Activated CD4-positive, CD25-positive, alpha-beta regulatory T cell (primary cell): ENCODE measurements around the gene INTS6.

ENCODE experiments used
- DNase-seq, 4 experiments: peaks; one replicate each; lab custom pipeline; 2025; lab: John Stamatoyannopoulos, UW

Gene INTS6

GRCh38 chr13:51346397-51346796, 106.4 kb downstream of the INTS6 start:
- DNase-seq: peak in 1 of 4 experiments; percentile 2

- DNase-seq: no peak
These were observed 109.4 kb downstream of the INTS6 start for GRCh38 chr13:51343475-51343874.

DNA sequence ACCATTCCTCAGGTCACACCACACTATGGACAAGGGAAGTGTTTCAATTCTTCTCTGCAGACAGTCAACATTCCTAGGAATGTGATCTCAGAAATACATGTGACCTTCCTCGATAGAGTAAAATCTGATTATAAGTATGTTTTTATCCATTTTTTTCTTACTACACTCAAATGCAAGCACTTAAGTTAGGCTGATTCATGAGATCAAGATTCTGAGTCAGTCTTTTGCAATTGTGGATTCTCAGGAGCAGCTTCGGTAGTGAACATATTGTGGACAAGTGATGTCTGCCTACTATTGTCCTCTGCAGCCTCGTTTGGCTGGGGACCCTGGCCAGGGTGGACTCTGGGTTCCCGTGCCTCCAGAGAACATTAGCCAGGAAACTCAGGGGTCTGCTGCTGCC, 110.1 kb downstream of the INTS6 start:
- no peak for DNase-seq

GRCh38 chr13:51341791-51342190, 111.0 kb downstream of the INTS6 start:
- DNase-seq: no peak

DNA sequence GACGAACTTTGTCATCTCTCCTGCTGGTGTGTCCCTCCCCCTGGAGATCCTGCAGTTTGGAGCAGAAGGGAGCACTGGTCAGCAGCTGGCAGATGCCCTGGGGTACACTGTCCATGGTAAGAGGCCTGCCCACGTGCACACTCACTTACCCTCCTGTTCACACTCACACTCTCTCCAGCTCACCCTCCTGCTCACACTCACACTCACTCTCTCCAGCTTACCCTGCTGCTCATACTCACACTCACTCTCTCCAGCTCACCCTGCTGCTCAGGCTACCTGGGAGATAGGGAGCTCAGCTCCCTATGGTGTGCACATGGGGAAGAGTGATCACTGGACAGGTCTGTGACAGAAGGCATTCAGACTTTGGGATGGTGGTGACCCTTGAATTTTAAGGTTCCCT, 111.6 kb downstream of the INTS6 start:
- DNase-seq: no peak

DNA sequence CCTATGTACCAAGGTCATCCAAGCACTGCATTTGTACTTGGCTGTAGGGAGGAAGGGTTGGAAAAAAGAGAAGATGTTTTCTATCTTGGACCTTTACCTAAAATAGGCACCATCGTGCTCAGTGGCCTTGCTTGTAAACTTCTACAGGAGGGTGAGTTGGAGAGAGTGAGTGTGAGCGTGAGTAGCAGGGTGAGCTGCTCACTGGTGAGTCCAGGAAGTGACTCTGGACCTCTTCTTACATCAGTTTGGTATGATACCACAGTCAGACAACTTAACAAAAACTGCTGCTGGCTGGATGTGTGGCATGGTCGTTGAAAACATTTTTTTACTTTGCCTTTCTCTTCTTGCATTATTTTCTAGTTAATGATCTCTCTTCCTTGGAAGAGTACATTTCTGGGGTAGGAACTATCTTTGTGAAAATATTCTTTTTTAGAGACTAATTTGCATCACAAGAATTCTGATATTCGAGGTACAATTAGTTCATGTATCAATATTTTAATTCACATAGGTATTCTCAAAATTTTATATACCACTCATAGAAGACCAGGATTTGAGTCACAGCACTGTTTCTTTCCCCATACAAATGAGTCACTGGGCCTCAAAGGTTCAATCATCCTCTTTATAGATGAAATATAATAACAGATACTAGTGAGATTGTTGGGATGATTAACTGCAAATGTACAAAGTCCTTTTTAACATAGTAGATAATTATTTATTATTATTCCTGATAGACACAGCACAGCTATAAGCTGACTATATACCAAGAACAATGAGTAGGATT, 112.7 kb downstream of the INTS6 start:
- DNase-seq: no peak

DNA sequence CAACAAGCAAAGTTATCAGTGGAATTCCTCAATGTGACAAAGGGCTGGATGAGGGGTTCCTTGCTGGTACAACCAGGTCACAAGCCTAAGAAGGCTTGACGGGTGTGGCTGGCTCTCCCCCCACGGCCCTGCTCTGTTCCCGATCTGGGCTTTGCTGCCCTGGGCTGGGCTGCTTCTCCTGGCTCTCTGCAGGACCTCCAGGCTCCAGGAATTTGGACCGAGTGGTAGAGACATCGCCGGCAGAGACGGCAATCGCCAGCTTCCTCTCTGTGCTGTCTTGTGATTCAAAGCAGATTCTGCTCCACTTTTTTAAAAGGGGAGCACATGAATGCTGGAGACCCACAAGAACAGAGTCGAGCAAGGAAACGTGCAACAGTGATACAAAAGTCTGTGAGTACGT, 113.5 kb downstream of the INTS6 start, which contains the start of gene SERPINE3:
TSS of gene SERPINE3 (plus strand) at position 338 of the 400 bp plus-strand sequence. CDS start 1,401 bp downstream, outside the sequence.
- DNase-seq: no peak

DNA sequence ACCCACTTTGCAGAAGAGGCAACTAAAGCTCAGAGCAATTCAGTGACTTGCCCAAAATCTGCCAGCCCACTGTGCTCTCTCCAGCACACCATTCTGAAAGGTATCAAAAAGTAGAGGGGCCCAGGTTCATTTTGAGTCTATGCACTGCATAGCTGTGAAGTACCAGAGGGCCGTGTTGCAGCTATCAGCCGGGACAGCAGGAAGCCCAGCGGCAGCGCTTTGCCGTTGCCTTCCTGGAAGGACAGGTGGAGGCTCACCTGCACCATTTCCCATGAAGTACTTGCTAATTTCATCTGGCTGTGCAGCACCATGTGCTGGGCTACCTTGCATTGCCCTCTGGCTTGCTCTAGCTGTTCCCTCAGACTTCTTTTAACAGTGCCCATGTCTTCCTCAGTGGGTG, 116.1 kb downstream of the INTS6 start:
- no peak for DNase-seq

DNA sequence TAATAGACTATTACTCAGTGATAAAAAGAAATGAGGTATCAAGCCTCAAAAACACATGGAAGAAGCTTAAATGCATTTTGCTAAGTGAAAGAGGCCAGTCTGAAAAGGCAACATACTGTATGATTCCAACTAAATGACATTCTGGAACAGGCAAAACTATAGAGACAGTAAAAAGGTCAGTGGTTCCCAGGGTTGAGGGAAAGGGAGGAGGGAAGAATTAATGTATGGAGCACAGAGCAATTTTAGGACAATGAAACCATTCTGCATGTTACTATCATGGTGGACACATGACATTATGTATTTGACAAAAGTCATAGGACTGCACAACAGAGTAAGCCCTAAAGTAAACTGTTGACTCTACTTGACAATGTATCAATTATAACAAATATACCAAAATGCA, 119.0 kb downstream of the INTS6 start:
- DNase-seq: no peak

GRCh38 chr13:51333421-51333820, 119.4 kb downstream of the INTS6 start:
- no peak for DNase-seq

DNA sequence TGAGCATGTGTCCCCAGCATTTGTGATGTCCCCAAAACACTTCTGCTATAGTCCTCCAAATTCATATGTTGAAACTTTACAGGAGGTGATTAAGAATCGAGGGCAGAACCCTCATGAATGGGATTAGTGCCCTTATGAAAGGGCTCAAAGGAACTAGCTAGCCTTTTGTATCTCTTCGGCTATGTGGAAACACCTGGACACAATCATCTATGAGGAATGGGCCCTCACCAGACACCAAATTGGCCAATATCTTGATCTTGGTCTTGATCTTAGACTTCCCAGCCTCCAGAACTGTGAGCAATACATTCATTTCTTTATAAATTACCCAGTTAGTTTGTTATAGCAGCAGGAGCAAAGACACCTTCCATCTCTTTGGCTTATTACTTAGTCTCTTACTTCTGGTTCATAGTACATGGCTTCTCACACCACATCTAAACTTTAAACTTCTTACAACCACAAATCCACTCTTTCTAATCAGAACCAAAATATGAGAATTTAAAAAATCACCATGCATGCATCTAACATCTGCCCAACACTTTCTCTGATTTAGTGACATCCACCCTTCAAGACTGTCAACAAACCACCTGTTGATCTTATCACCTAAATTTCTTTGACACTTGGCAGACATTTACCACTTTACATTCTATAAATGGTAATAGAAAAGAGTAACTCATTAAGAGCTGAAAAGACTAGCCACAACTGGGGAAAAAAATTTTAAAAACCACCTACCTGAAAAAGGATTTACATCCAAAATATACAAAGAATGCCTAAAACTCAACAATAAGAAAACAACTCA, 120.1 kb downstream of the INTS6 start:
- DNase-seq: no peak

GRCh38 chr13:51331354-51331861, 121.4 kb downstream of the INTS6 start:
- no peak for DNase-seq

DNA sequence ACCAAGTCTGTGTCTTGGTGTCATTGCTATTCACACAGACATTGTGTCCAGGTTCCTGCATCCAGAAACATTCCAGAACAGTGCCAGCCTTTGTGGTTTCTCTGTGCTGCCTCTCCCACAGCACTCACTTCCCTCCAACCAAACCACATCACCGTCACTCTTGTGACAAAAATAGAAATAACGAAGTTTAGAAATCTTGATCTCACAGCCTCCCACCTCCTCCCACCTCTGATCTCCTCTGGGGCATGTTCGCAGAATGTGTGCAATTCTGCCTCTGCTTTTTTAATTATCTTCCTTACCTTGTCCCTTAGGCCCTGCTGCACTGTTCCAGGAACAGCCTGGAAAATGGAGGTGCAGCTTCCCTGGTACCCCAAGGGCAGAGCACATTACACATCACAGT, 122.0 kb downstream of the INTS6 start:
- no peak for DNase-seq

GRCh38 chr13:51329606-51330005, 123.2 kb downstream of the INTS6 start:
- DNase-seq: no peak

DNA sequence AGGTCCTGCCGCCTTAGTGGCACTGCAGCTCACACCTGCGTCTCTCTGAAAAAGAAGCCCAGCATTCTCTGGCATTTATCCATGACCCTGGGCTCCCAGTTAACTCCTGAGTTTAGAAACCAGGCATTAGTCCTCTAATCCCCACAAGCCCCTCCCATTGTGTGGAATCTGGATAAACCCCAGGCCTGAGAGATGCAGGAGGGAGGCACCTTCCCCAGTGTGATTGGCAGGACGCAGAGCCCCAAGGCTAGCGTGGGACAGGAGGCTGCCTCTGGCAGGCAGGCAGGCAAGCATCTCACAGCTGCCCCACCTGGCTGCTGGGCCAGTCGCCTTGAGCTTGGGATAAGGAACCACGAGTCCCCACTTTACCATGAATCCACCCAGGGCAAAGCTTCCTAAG, 124.3 kb downstream of the INTS6 start:
- DNase-seq: no peak

GRCh38 chr13:51327961-51328360, 124.9 kb downstream of the INTS6 start:
- no peak for DNase-seq

DNA sequence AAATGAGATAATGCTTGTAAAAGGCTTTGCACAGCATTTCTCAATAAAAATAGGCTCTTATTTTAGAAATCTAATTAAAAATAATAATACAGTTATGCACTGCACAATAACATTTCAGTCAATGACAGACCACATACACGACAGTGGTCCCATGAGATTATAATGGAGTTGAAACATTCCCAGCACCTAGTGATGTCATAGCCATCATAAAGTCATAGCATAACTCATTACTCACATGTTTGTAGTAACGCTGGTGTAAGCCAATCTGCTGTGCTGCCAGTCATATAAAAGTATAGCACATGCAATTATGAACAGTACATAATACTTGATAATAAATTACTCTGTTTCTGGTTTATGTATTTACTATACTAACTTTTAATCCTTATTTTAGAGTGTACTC, 126.1 kb downstream of the INTS6 start:
- no peak for DNase-seq

GRCh38 chr13:51325837-51326236, 127.0 kb downstream of the INTS6 start:
- no peak for DNase-seq

DNA sequence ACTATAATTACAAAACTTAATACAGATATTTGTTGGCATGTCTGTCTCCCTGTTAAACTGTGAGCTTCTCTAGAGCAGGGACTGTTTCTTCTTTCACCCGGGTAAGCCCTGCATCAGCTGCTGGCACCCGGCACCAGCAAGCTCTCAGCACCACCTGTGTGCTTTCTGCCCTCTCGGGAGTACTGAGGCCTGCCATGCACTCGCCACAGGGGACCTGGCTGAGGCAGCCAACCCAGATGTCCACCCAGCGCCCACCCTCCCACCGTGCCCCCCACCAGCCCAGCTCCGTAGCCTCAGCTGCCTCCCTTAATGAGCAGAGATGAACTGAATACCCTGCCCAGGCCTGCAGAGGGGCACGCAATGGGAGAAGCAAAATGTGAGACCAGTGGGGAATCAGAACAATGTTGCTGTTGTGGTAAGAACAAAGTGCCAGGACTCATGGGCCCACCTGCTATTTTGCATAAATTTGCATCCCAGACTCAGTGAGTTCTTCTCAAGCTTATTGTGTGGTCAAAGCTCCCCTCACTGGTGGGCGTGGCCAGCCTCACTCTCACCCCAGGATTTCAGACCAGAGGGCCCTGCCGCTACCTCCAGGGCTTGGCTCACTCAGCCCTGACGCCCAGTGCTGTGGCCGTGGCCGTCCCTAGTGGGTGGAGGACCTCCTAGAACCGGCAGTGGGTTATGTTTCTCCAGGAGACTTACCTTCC, 128.0 kb downstream of the INTS6 start:
- no peak for DNase-seq

- DNase-seq: no peak
These were observed 128.9 kb downstream of the INTS6 start for GRCh38 chr13:51323824-51324511.

DNA sequence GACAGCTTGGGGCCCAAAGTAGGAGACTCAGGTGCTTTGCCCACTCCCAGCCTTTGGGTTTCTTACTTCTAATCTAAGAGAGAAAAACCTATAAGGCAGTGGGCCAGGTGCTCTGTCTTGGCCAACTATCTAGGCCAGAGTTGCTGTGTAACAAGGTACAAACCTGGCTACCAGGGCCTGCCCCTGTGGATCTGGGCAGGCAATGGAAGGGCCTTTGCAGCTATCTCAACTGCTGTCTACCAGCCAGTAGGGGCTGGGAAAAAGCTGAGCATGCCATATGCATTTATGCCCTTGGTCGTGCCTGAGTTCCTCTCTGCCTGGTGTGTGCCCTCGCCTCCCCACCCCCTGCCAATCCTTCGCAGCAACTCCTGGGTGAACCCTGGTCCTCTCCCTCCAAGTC, 130.0 kb downstream of the INTS6 start:
- no peak for DNase-seq

- DNase-seq: no peak
These were observed 131.0 kb downstream of the INTS6 start for GRCh38 chr13:51321836-51322235.
